HL-60 (cell line): Measurements from ENCODE around the gene CD38.
"Not testable (repeated sequence)": the region's sequence is repeated elsewhere in the genome, so short reads cannot be mapped to it uniquely, and the experiment has no call there.

ENCODE experiments used
- DNase-seq, 2 experiments: peaks; one replicate each; pipeline ENCODE4 v3.0.0-alpha.2; 2010 to 2020; ENCODE audit warnings: low read depth in 1 of 2, low spot score in 1 of 2
- H3K27ac ChIP-seq: fragments of 250-450 bp; sonication (Bioruptor Pico); replicated peaks from 2 replicates; pipeline ENCODE4 v1.5.1; 2020; ENCODE audit warnings: mild to moderate bottlenecking, moderate library complexity
- H3K27me3 ChIP-seq: fragments of 250-450 bp; sonication (Bioruptor Pico); 2 replicates; pipeline ENCODE4 v1.5.1; 2021; ENCODE audit warnings: mild to moderate bottlenecking, moderate library complexity; ENCODE audit not compliant: insufficient read depth, poor library complexity, severe bottlenecking
- H3K4me3 ChIP-seq: replicated peaks from 2 replicates; pipeline ENCODE4 v1.5.1; 2011; ENCODE audit warnings: mild to moderate bottlenecking, control low read depth, low read length; ENCODE audit not compliant: insufficient read depth
- GABPA ChIP-seq: IDR thresholded peaks from 2 replicates; pipeline ENCODE4 v1.6.1; 2012; ENCODE audit warnings: low read depth
- POLR2AphosphoS5 ChIP-seq: IDR thresholded peaks from 2 replicates; pipeline ENCODE4 v1.6.1; 2012; ENCODE audit warnings: low read depth
- SPI1 ChIP-seq: IDR thresholded peaks from 2 replicates; pipeline ENCODE4 v1.6.1; 2012; ENCODE audit warnings: low read depth, mild to moderate bottlenecking, borderline replicate concordance
- TF ChIP-seq, protein P1 (sequence below): IDR thresholded peaks from 2 replicates; pipeline ENCODE4 v1.6.1; 2012; ENCODE audit warnings: low read depth; ENCODE audit not compliant: insufficient replicate concordance
- TF ChIP-seq, protein P2 (sequence below): IDR thresholded peaks from one replicate; pipeline ENCODE4 v1.5.1; 2011; ENCODE audit warnings: low read length, control low read depth, inconsistent platforms; ENCODE audit not compliant: insufficient read depth

CD38 gene

GRCh38 chr4:15797320-15797719, 19.2 kb downstream of the CD38 start:
- H3K27me3 ChIP-seq = no peaks in the 10 kb centered on the region
- no peak overlapping the region for H3K4me3 ChIP-seq
- H3K27ac ChIP-seq = no peak overlapping the region
- TF ChIP-seq SPI1 (no peak), POLR2AphosphoS5 (no peak), GABPA (no peak)
- TF ChIP-seq, protein P1, sequence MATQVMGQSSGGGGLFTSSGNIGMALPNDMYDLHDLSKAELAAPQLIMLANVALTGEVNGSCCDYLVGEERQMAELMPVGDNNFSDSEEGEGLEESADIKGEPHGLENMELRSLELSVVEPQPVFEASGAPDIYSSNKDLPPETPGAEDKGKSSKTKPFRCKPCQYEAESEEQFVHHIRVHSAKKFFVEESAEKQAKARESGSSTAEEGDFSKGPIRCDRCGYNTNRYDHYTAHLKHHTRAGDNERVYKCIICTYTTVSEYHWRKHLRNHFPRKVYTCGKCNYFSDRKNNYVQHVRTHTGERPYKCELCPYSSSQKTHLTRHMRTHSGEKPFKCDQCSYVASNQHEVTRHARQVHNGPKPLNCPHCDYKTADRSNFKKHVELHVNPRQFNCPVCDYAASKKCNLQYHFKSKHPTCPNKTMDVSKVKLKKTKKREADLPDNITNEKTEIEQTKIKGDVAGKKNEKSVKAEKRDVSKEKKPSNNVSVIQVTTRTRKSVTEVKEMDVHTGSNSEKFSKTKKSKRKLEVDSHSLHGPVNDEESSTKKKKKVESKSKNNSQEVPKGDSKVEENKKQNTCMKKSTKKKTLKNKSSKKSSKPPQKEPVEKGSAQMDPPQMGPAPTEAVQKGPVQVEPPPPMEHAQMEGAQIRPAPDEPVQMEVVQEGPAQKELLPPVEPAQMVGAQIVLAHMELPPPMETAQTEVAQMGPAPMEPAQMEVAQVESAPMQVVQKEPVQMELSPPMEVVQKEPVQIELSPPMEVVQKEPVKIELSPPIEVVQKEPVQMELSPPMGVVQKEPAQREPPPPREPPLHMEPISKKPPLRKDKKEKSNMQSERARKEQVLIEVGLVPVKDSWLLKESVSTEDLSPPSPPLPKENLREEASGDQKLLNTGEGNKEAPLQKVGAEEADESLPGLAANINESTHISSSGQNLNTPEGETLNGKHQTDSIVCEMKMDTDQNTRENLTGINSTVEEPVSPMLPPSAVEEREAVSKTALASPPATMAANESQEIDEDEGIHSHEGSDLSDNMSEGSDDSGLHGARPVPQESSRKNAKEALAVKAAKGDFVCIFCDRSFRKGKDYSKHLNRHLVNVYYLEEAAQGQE = no peak
- TF ChIP-seq, protein P2, sequence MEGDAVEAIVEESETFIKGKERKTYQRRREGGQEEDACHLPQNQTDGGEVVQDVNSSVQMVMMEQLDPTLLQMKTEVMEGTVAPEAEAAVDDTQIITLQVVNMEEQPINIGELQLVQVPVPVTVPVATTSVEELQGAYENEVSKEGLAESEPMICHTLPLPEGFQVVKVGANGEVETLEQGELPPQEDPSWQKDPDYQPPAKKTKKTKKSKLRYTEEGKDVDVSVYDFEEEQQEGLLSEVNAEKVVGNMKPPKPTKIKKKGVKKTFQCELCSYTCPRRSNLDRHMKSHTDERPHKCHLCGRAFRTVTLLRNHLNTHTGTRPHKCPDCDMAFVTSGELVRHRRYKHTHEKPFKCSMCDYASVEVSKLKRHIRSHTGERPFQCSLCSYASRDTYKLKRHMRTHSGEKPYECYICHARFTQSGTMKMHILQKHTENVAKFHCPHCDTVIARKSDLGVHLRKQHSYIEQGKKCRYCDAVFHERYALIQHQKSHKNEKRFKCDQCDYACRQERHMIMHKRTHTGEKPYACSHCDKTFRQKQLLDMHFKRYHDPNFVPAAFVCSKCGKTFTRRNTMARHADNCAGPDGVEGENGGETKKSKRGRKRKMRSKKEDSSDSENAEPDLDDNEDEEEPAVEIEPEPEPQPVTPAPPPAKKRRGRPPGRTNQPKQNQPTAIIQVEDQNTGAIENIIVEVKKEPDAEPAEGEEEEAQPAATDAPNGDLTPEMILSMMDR = no peak
- DNase-seq = no peak

- TF ChIP-seq POLR2AphosphoS5 (no peak), GABPA (no peak), SPI1 (no peak)
- TF ChIP-seq, protein P2 = no peak
- TF ChIP-seq, protein P1 = no peak
- no peak for DNase-seq
- Histone ChIP-seq H3K27ac (no peak overlapping the region), H3K4me3 (no peak overlapping the region), H3K27me3 (no peaks in the 10 kb centered on the region)
Observed at GRCh38 chr4:15799141-15799540, 21.0 kb downstream of the CD38 start.

GRCh38 chr4:15799701-15800100, 21.6 kb downstream of the CD38 start:
- Histone ChIP-seq H3K27me3 (no peaks in the 10 kb centered on the region), H3K4me3 (no peak overlapping the region), H3K27ac (no peak overlapping the region)
- TF ChIP-seq, protein P1 = no peak
- TF ChIP-seq SPI1 (no peak), POLR2AphosphoS5 (no peak), GABPA (no peak)
- TF ChIP-seq, protein P2 = no peak
- DNase-seq = no peak

DNA sequence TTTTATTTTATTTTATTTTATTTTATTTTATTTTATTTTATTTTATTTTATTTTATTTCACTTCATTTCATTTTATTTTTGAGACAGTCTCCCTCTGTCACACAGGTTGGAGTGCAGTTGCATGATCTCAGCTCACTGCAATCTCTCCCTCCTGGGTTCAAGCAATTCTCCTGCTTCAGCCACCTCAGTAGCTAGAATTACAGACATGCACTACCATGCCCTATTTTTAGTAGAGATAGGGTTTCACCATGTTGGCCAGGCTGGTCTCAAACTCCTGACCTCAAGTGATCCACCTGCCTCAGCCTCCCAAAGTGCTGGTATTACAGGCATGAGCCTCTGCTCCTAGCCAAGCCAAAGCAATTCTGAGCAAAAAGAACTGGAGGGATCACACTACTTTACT, 24.4 kb downstream of the CD38 start:
- not testable (repeated sequence) for H3K27ac ChIP-seq, DNase-seq, H3K27me3 ChIP-seq, H3K4me3 ChIP-seq
